WERI-Rb-1 (cell line): ENCODE measurements around the gene CD93.

Experiments used
- DNase-seq: peaks from one replicate; pipeline ENCODE4 v3.0.0-alpha.2; 2020
- H3K27ac ChIP-seq: fragments of 250-450 bp; sonication (Bioruptor Pico); 2 replicates; pipeline ENCODE4 v1.5.1; 2020; ENCODE audit warnings: mild to moderate bottlenecking, moderate library complexity
- H3K27me3 ChIP-seq: fragments of 250-450 bp; sonication (Bioruptor Pico); 2 replicates; pipeline ENCODE4 v1.5.1; 2021; ENCODE audit warnings: mild to moderate bottlenecking, low read depth, moderate library complexity; ENCODE audit not compliant: insufficient read depth, severe bottlenecking
- H3K36me3 ChIP-seq: fragments of 250-450 bp; sonication (Bioruptor Pico); 2 replicates; pipeline ENCODE4 v1.5.1; 2020; ENCODE audit warnings: mild to moderate bottlenecking, moderate library complexity
- H3K4me3 ChIP-seq: 2 replicates; pipeline ENCODE4 v1.5.1; 2011; ENCODE audit warnings: low read depth, mild to moderate bottlenecking, control low read depth, low read length
- H3K9me3 ChIP-seq: fragments of 250-450 bp; sonication (Bioruptor Pico); 2 replicates; pipeline ENCODE4 v1.5.1; 2021; ENCODE audit warnings: mild to moderate bottlenecking, moderate library complexity; ENCODE audit not compliant: severe bottlenecking
- TF ChIP-seq, protein P1 (sequence below): IDR thresholded peaks from 2 replicates; pipeline ENCODE4 v1.5.1; 2011; ENCODE audit warnings: low read depth, mild to moderate bottlenecking, control low read depth, inconsistent platforms, low read length

The CD93 gene

DNA sequence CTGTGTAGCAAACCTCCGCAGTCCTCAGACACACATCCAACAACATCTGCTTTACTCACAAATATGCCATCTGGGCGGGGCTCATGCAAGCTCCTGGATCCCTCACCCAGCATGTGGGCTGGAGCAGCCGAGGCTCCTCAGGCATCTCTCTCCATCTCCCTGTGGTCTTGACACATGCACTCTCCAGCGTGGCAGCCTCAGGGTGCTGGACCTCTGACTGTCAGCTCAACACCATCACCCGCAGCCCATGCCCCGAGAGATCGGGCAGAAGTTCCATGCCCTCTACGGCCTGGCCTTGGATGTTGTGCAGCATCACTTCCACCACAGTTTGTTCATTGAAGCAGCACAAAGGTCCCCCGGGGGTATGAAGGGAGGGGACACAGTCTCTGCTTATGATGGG is 32.6 kb upstream of the CD93 start:
- Histone ChIP-seq H3K36me3 (no peaks in the 10 kb centered on the region), H3K27me3 (no peaks in the 10 kb centered on the region), H3K27ac (no peak overlapping the region), H3K9me3 (no peaks in the 10 kb centered on the region), H3K4me3 (no peak overlapping the region)
- DNase-seq: no peak
- TF ChIP-seq, protein P1, sequence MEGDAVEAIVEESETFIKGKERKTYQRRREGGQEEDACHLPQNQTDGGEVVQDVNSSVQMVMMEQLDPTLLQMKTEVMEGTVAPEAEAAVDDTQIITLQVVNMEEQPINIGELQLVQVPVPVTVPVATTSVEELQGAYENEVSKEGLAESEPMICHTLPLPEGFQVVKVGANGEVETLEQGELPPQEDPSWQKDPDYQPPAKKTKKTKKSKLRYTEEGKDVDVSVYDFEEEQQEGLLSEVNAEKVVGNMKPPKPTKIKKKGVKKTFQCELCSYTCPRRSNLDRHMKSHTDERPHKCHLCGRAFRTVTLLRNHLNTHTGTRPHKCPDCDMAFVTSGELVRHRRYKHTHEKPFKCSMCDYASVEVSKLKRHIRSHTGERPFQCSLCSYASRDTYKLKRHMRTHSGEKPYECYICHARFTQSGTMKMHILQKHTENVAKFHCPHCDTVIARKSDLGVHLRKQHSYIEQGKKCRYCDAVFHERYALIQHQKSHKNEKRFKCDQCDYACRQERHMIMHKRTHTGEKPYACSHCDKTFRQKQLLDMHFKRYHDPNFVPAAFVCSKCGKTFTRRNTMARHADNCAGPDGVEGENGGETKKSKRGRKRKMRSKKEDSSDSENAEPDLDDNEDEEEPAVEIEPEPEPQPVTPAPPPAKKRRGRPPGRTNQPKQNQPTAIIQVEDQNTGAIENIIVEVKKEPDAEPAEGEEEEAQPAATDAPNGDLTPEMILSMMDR: no peak

DNA sequence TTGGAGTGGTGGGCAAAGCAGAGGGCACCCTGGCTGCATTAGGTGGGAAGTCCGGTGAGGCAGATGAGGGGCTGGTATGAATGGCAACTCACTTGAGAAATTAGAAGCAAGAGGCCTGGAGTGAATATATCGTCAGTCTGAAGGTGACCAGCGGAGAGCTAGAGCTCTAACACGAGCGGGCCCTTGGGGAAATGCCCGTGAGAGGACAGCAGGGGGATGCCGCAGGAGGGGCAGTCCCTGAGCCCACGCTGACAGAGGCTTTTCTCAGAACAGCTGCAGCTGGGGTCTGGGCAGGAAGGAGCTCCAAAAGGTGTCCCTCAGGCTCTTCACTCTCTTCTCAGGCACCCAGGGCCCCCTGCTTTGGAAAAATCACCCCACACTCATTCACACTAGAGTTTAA is 32.0 kb upstream of the CD93 start:
- H3K4me3 ChIP-seq: no peak overlapping the region
- DNase-seq: no peak
- no peak overlapping the region for H3K27ac ChIP-seq
- H3K9me3 ChIP-seq: no peaks in the 10 kb centered on the region
- no peaks in the 10 kb centered on the region for H3K36me3 ChIP-seq
- TF ChIP-seq, protein P1: no peak
- H3K27me3 ChIP-seq: no peaks in the 10 kb centered on the region

DNA sequence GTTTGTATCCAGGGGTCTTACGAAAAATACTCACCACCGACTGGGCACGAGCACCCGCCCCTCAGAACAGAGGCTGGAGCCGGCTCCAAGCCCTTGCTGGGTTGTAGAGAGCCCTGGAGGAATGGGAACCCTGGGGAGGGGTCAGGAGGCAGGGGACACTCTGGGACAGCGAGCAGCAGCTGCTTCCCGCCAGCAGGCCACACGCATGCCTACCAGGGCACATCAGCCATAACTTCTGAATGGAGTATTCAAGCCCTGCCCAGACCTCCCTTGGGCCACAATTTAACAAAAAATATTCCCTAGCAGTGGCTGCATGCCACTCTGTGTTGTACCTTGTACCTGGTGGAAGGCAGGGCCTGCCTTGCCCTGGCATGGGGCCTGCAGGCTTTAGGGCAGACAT is 31.6 kb upstream of the CD93 start:
- no peak overlapping the region for H3K4me3 ChIP-seq
- TF ChIP-seq, protein P1: no peak
- H3K9me3 ChIP-seq: no peaks in the 10 kb centered on the region
- DNase-seq: no peak
- H3K36me3 ChIP-seq: no peaks in the 10 kb centered on the region
- H3K27ac ChIP-seq: no peak overlapping the region
- no peaks in the 10 kb centered on the region for H3K27me3 ChIP-seq

DNA sequence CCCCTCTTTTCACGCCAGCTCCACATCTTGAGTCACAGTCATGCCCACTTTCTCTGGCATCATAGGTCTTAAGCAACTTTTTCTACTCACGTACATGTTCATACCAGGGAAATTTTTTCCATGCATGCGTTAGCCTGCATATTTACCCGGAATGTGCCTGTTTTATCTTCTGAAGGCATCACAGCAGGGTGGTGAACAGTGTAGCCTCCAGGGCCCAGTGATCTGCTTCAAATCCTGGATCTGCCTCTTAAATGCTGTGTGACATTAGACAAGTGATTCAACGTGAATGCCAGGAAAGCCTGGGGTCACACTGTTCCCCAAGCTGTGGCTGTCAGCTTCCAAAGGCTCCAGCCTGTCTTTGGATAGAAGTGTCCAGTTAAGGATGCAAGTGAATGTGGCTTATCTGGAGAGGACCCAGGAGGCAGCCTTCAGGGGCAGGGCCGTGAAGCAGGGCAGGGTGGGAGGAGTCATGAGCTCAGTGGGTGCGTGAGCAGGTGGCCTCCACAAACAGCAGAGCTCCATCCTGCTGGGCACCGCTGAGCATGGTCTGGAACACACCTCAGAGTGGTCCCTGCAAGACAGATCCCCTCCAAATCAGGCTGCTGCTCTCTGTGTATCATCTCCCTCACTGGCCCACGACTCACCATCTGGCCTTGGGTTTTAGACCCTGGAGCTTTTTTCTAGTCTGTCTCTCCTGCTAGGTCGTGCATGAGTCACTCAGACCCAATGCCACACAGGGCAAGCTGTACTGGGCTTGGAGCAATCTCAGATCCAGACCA is 30.4 kb upstream of the CD93 start:
- TF ChIP-seq, protein P1: no peak
- no peak overlapping the region for H3K27ac ChIP-seq
- H3K36me3 ChIP-seq: no peaks in the 10 kb centered on the region
- DNase-seq: peak; percentile 29
- no peaks in the 10 kb centered on the region for H3K27me3 ChIP-seq
- H3K9me3 ChIP-seq: no peaks in the 10 kb centered on the region
- H3K4me3 ChIP-seq: no peak overlapping the region

DNA sequence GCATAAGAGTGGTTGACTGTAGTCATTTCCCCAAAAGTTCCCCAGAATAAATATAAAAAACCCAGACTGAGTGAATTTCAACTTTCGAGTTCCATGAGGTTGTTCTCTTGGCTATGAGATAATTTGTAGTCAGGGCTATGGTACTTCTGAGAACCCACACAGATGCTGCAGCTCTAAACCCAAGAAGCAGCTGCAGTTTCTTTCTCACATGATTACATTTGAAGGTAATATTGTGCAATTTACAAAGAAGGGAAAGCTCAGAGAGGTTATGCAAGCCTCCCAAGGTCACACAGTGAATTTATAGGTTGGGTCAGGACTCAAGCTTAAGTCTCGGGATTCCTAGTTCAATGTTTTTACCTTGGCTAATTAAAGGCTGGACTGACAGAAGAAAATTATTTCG is 29.7 kb upstream of the CD93 start:
- no peaks in the 10 kb centered on the region for H3K9me3 ChIP-seq
- no peak for DNase-seq
- no peaks in the 10 kb centered on the region for H3K27me3 ChIP-seq
- H3K4me3 ChIP-seq: no peak overlapping the region
- no peak overlapping the region for H3K27ac ChIP-seq
- TF ChIP-seq, protein P1: no peak
- no peaks in the 10 kb centered on the region for H3K36me3 ChIP-seq

DNA sequence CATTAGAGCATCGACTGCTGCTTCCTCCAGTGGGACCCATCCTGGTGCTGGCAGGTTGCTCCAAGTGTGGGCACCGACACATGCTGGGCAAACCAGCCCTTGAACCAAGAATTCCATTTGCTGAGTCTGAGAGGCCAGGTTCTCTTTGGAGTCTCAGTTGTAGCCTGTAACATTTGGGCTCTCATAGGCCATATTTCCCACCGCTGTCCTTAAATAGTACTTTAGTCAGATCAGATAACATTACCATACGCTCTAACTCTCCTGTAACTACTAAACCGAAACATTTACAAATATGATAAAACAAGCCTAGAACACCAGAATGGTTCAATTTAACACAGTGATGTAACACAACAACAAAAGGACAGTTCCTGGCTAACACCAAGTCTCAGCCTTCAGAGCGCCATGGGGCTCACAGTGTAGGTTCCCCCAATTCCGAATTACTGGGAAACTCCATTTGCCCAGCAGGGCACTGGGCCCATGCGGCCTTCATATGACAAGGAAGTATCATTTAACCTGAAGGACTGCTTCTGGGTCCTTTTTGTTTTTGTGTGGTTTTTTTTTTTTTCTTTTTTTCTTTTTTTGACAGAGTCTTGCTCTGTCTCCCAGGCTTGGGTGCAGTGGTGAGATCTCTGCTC is 28.4 kb upstream of the CD93 start:
- TF ChIP-seq, protein P1: no peak
- Histone ChIP-seq H3K36me3 (no peaks in the 10 kb centered on the region), H3K27ac (no peak overlapping the region), H3K4me3 (no peak overlapping the region), H3K9me3 (no peaks in the 10 kb centered on the region), H3K27me3 (no peaks in the 10 kb centered on the region)
- no peak for DNase-seq
